KMS-11 (cell line): Measurements from ENCODE around the gene MAP1LC3B.

ENCODE experiments used
- H2AFZ ChIP-seq: fragments of 200-600 bp; sonication (generic); 2 replicates; pipeline ENCODE4 v1.6.1; 2016; ENCODE audit warnings: antibody characterized with exemption, mixed run types, low read depth
- H3K27ac ChIP-seq: fragments of 200-600 bp; sonication (generic); 2 replicates; pipeline ENCODE4 v1.6.1; 2016; ENCODE audit warnings: mild to moderate bottlenecking, mixed run types
- H3K27me3 ChIP-seq: fragments of 200-600 bp; sonication (generic); 2 replicates; pipeline ENCODE4 v1.6.1; 2017; ENCODE audit warnings: mild to moderate bottlenecking, low read depth, mixed run types, moderate library complexity; ENCODE audit not compliant: insufficient read depth
- H3K36me3 ChIP-seq: fragments of 200-600 bp; sonication (generic); 2 replicates; pipeline ENCODE4 v1.6.1; 2017; ENCODE audit warnings: mild to moderate bottlenecking, mixed run types; ENCODE audit not compliant: insufficient read depth
- H3K4me1 ChIP-seq: fragments of 200-600 bp; sonication (generic); 2 replicates; pipeline ENCODE4 v1.6.1; 2016; ENCODE audit warnings: mild to moderate bottlenecking, low read depth, mixed run types; ENCODE audit not compliant: poor library complexity, severe bottlenecking
- H3K4me2 ChIP-seq: fragments of 200-600 bp; sonication (generic); 2 replicates; pipeline ENCODE4 v1.7.0; 2016; ENCODE audit warnings: mild to moderate bottlenecking, mixed run types
- H3K4me3 ChIP-seq: fragments of 200-600 bp; sonication (generic); IDR thresholded peaks from 2 replicates; pipeline ENCODE4 v1.6.1; 2017; ENCODE audit warnings: low read depth, low read length, mixed read lengths; ENCODE audit not compliant: insufficient read depth
- H3K79me2 ChIP-seq: fragments of 200-600 bp; sonication (generic); 2 replicates; pipeline ENCODE4 v1.6.1; 2016; ENCODE audit warnings: low read depth, mixed run types; ENCODE audit not compliant: insufficient read depth
- H3K9ac ChIP-seq: fragments of 200-600 bp; sonication (generic); 2 replicates; pipeline ENCODE4 v1.6.1; 2016; ENCODE audit warnings: mild to moderate bottlenecking, mixed run types
- H4K20me1 ChIP-seq: fragments of 200-600 bp; sonication (generic); 2 replicates; pipeline ENCODE4 v1.6.1; 2016; ENCODE audit warnings: mild to moderate bottlenecking, mixed run types; ENCODE audit not compliant: insufficient read depth
- CTCF ChIP-seq: fragments of 200-600 bp; sonication (generic); conservative IDR thresholded peaks from 2 replicates; pipeline ENCODE4 v1.6.1; 2017; ENCODE audit warnings: low read depth, mild to moderate bottlenecking, antibody characterized with exemption, low read length, moderate library complexity, mixed read lengths

The MAP1LC3B gene

GRCh38 chr16:87363771-87364455 is 28.2 kb upstream of the MAP1LC3B start:
- Histone ChIP-seq H3K79me2 (peaks cover 43% of the 10 kb centered on the region; the same call in 1 of the 2 replicates), H4K20me1 (no peaks in the 10 kb centered on the region), H3K4me1 (no peaks in the 10 kb centered on the region), H3K4me2 (no peak overlapping the region), H3K9ac (no peak overlapping the region), H3K4me3 (no peak overlapping the region), H3K27ac (no peak overlapping the region), H3K36me3 (no peaks in the 10 kb centered on the region; the same call in 1 of the 2 replicates), H3K27me3 (no peaks in the 10 kb centered on the region), H2AFZ (no peak overlapping the region)
- no peak for TF ChIP-seq CTCF

GRCh38 chr16:87365021-87365713 is 27.0 kb upstream of the MAP1LC3B start:
- no peak overlapping the region for H3K4me2 ChIP-seq
- no peaks in the 10 kb centered on the region; the same call in 1 of the 2 replicates for H3K36me3 ChIP-seq
- peaks cover 56% of the 10 kb centered on the region for H3K79me2 ChIP-seq
- TF ChIP-seq CTCF = no peak
- no peaks in the 10 kb centered on the region for H3K4me1 ChIP-seq
- H3K27me3 ChIP-seq = no peaks in the 10 kb centered on the region
- no peak overlapping the region for H3K4me3 ChIP-seq
- no peak overlapping the region for H3K27ac ChIP-seq
- no peak overlapping the region for H3K9ac ChIP-seq
- no peak overlapping the region for H2AFZ ChIP-seq
- H4K20me1 ChIP-seq = no peaks in the 10 kb centered on the region

GRCh38 chr16:87366288-87366687 is 25.8 kb upstream of the MAP1LC3B start:
- no peak for TF ChIP-seq CTCF
- Histone ChIP-seq H3K4me3 (no peak overlapping the region), H4K20me1 (no peaks in the 10 kb centered on the region), H3K9ac (no peak overlapping the region), H2AFZ (no peak overlapping the region), H3K27ac (no peak overlapping the region), H3K4me2 (no peak overlapping the region), H3K4me1 (no peaks in the 10 kb centered on the region), H3K36me3 (no peaks in the 10 kb centered on the region; the same call in 1 of the 2 replicates), H3K27me3 (no peaks in the 10 kb centered on the region), H3K79me2 (peaks cover 67% of the 10 kb centered on the region)

DNA sequence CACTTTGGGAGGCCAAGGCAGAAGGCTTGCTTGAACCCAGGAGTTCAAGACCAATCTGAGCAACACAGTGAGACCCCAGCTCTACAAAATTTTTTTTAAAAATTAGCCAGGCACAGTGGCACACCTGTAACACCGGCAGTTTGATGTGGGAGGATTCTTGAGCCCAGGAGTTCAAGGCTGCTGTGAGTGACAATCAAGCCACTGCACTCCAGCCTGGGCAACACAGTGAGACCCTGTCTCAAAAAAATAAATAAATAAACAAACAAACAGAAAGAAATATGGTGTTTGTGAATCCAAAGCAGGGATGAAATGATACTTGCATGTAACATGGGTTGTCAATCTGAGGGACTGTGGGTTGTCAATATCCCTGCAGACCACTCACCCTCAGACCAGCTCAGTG is 25.2 kb upstream of the MAP1LC3B start:
- Histone ChIP-seq H3K4me3 (no peak overlapping the region), H3K27ac (no peak overlapping the region), H3K9ac (no peak overlapping the region), H3K4me2 (no peak overlapping the region), H3K36me3 (no peaks in the 10 kb centered on the region; the same call in 1 of the 2 replicates), H3K4me1 (no peaks in the 10 kb centered on the region), H2AFZ (no peak overlapping the region), H4K20me1 (no peaks in the 10 kb centered on the region), H3K27me3 (no peaks in the 10 kb centered on the region), H3K79me2 (peaks cover 73% of the 10 kb centered on the region)
- no peak for TF ChIP-seq CTCF
